Islet precursor cell (in vitro differentiated cells): ENCODE results near the gene DAPK3.
"Not testable (repeated sequence)": the region's sequence is repeated elsewhere in the genome, so short reads cannot be mapped to it uniquely, and the experiment has no call there.

Source experiments
- DNase-seq: peaks from one replicate; pipeline ENCODE4 v3.0.0-alpha.2; 2018

Gene DAPK3

DNA sequence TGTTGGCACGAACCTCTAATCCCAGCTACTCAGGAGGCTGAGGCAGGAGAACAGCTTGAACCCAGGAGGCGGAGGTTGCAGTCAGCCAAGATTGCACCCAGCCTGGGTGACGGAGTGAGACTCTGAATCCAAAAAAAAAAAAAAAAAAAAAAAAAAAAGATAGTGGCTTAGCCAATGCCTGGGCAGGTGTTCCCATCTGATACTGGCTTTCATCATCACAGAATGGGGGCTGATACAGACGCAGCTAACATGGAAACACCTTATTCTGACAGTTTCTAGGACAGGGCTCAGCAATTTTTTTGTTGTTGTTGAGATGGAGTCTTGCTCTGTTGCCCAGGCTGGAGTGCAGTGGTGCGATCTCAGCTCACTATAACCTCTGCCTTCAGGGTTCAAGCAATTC, 29.9 kb upstream of the DAPK3 start:
- not testable (repeated sequence) for DNase-seq

DNA sequence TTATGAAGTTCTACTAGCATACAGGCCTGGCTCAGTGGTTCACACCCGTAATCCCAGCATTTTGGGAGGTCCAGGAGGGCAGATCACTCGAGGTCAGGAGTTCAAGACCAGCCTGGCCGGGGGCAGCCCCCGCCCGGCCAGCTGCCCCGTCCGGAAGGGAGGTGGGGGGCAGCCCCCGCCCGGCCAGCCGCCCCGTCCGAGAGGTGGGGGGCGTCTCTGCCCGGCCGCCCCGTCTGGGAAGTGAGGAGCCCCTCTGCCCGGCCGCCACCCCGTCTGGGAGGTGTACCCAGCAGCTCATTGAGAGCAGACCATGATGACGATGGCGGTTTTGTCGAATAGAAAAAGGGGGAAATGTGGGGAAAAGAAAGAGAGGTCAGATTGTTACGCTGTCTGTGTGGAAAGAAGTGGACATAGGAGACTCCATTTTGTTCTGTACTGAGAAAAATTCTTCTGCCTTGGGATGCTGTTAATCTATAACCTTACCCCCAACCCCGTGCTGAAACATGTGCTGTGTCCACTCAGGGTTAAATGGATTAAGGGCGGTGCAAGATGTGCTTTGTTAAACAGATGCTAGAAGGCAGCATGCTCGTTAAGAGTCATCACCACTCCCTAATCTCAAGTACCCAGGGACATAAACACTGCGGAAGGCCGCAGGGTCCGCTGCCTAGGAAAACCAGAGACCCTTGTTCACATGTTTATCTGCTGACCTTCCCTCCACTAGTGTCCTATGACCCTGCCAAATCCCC, 27.9 kb upstream of the DAPK3 start:
- DNase-seq, result not testable (repeated sequence)

DNA sequence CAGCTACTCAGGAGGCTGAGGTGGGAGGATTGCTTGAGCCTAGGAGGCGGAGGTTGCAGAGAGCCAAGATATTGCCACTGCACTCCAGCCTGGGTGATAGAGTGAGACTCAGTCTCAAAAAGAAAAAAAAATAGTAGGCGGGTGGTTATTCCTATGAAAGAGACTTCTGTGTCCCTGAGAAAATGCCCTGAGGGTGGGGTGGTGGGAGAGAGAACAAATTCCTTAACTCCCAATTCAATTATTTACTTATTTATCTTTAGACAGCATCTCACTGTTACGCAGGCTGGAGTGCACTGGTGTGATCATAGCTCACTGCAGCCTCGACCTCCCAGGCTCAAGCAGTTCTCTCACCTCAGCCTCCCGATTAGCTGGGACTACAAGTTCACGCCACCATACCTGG, 24.7 kb upstream of the DAPK3 start:
- DNase-seq, result peak; percentile 61

DNA sequence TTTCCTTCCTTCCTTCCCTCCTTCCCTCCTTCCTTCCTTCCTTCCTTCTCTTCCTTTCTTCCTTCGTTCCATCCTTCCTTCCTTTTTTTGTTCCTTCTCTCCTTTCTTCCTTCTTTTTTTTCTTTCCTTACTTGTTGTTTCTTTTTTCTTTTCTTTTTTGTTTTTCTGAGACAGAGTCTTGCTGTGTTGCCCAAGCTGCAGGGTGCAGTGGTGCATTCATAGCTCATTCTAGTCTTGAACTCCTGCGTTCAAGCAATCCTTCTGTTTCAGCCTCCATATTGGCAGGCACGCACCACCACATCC, 19.9 kb upstream of the DAPK3 start:
- no peak for DNase-seq

DNA sequence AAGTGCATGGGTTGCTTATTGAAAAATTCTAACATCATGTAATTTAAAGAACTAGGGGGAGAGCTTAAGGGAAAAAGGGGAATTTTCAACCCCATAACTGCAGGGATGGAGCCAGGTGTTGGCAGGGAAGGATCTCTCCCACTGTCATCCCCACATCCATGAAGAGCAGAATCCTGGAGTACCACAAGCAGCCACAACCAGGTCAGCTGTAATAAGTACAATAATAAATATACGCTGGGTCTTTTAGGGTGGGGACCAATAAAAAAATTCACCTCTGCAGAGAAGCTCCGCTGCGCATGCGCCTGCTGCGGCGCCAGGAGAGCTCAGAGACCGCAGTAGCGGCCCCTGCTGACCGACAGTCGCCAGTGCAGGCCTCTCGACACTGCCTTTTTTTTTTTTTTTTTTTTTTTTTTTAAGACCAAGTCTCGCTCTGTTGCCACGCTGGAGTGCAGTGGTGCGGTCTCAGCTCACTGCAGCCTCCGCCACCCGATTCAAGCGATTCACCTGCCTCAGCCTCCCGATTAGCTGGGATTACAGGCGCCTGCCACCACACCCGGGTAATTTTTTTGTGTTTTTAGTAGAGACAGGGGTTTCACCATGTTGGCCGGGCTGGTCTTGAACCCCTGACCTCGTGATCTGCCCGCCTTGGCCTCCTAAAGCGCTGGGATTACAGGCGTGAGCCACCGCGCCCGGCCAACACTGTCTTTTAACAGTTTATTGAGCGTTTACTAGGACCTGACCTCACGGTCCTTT, 16.9 kb upstream of the DAPK3 start:
- DNase-seq, result peak; percentile 85

DNA sequence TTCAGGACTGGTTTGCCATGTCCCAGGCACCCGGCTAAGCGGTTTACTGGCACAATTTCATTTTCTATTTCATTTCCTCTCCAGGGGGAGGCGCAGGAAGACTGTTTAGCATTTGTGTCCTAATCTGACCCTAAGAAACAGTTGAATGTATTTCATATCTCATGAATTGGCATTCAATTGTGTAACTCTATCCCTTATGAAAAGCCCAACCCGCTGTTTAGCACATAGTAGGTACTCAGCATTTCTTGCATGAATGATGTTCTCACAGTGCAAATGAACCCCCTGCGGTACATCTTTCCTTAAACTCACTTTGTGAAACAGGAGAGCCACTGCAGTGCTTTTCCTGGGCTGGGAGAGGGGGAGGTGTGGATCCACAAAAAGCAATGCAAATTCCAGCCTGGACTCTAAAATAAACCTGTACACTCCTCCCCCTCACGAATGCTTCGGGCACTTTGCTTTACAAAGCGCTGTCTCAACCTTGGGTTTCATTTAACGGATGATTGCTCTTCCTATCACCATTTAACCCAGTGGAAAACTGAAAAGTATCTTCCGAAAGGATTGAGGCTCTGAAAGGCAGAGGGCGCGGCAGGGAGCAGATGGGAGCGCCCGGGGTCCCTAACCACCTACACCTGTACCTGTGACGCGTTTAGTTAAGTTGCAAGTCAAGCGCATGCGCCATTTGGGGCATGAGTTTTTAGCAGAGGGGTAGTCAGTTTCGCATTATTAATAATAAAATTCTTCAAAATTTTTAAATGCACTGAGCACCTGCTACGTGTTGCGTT, 15.6 kb upstream of the DAPK3 start:
- DNase-seq, result no peak

DNA sequence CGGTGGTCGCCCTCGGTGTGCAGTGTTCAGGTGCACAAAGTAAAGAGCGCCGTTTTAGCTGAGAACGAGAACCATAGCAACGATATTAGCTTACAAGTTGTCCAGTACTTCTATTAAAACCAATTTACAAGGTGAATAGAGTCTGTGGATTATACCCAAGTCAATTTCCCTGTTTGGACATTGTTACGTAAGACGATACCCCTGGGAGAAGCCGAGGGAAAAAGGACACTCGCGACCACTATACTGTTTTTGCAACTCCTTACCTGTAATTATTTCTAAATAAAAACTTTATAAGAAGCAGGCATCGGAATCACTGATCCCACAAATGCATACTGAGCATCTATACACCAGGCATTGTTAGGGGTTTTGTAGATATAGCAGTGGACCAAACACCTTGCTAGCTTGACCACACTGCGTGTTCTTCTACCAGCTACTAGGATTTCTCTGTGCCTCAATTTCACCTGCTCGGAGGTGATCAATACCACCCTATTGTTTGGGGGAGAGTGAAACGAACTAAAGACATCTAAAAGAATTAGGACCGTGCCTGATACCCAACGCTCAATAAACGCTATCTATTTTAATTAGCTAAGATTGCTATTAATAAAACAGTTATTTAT, 14.9 kb upstream of the DAPK3 start:
- DNase-seq, result no peak

DNA sequence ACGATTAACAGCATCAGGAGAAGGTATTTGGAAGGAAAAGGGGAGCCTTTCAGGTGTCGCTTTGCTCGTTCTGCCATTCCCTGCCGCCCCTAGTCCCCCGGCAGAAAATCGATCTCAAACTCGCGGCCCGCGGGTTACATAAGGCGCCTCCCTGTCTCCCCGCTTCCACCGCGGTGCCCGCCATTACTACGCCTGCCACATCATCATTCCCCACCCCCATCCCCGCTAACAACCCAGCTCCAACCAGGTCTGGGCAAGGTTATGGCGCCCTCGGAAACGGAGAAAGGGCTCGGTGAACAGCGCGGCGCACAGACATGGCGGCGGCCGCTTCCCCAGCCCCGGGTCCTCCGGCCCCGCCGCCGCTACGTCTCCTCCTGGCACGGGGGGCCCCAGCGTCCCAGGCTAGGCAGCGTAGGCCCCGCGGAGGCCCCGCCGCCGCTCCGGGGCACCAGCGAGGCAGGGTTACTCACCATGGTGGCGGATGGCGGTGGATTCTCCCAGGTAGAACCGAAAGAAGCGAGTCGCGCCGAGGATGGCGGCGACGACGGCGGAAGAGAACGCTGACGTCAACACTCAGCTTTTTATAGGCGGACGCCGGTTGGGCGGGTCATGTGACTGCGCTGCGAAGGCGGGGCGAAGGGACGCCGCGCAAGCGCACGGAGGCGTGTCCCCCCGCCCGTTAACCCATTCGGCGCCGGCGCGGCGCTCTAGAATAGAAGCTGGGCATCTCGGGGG, 14.2 kb upstream of the DAPK3 start, which contains the start of gene EEF2:
TSS of gene EEF2 (minus strand) at position 556 of the 735 bp plus-strand sequence. CDS start at position 473, 83 bp downstream.
- DNase-seq, result peak; percentile 87

DNA sequence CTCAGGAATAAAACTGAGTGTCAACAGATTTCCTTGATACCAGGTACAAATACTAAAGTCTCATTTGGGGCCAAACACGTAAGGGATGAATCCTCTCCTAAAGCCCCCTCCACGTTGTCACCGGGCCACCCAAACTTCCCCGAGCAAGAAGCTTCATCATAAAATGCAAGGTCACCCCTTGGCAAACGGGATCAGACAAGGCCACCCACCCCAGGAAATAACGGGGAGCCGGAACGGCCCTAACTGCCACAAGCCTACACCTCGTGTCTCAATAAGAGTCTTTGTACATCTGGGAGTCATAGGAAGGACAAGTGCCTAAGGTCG, 13.6 kb upstream of the DAPK3 start:
- DNase-seq, result no peak

DNA sequence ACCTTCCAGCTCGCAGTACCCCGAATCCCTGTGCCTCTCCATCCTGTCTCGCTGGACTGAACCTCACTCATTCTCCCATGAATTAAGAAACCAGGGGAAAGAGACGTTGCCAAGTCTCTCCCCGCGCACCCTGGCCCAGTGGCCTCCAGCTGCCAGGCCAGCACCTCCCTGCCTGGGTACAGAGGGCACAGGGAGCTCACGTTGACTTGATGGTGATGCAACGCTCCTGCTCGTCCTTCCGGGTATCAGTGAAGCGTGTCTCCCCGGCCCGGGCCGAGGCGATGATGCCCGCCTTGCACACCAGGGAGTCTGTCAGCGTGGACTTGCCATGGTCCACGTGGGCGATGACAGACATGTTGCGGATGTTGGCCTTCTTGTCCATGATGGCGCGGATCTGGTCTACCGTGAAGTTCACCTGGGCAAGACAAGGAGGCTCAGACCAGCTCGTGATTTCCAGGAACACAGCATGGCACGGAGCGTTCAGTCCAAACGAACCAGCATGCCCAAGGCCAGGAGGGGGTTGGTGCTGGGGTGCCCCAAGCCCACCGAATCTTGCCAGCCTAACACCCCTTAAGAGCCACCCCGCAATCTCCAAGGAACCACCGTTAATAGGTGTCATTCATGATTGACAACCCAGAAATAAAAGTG, 13.2 kb upstream of the DAPK3 start:
- no peak for DNase-seq

DNA sequence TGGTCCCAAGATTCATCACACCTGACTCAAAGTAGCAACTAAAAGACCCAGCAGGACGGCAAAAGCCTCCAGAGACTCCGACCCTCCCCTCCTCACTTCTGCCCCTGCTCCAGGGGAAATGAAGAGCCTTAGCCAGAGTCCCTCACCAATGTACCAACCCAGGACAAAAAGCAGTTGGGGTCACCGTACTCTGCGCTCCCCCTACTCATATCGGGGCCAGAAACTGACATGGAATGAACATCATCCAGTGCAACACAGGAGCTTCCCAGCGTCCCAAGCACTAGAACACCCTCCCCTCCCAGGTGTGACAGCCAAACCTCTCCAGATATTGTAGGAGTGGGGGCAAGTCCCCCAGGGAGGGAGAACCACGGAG, 12.6 kb upstream of the DAPK3 start:
- DNase-seq, result no peak

DNA sequence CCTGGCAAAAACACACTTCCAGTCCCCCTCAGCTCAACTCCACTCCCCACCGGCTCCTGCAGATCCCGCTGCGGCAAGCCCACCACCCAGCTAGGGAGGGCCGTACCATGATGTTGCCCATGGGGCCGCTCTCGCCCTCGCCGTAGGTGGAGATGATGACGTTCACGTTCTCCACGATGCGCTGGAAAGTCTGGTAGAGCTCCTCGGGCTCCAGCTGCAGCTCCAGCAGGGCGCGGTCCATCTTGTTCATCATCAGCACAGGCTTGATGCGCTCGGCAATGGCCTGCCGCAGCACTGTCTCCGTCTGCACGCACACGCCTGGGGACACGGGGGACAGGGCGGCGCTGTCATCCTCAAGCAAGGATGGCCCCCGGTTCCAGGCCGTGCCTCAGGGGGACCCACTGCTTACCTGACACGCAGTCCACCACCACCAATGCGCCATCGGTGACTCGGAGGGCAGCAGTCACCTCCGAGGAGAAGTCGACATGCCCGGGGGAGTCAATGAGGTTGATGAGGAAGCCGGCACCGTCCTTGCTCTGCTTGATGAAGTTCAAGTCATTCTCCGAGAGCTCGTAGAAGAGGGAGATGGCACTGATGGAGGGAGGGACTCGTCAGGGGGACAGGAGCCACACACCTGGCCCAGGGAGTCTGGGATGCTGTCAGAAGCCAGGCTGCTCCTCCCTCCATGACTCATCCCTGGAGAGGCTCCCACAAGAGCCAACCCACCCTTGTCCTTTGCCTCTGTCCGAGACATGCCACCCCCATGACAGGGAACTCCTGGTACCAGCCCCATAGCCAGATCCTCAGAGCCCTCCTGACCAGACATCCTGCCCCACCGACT, 12.0 kb upstream of the DAPK3 start:
- peak; percentile 85 for DNase-seq

DNA sequence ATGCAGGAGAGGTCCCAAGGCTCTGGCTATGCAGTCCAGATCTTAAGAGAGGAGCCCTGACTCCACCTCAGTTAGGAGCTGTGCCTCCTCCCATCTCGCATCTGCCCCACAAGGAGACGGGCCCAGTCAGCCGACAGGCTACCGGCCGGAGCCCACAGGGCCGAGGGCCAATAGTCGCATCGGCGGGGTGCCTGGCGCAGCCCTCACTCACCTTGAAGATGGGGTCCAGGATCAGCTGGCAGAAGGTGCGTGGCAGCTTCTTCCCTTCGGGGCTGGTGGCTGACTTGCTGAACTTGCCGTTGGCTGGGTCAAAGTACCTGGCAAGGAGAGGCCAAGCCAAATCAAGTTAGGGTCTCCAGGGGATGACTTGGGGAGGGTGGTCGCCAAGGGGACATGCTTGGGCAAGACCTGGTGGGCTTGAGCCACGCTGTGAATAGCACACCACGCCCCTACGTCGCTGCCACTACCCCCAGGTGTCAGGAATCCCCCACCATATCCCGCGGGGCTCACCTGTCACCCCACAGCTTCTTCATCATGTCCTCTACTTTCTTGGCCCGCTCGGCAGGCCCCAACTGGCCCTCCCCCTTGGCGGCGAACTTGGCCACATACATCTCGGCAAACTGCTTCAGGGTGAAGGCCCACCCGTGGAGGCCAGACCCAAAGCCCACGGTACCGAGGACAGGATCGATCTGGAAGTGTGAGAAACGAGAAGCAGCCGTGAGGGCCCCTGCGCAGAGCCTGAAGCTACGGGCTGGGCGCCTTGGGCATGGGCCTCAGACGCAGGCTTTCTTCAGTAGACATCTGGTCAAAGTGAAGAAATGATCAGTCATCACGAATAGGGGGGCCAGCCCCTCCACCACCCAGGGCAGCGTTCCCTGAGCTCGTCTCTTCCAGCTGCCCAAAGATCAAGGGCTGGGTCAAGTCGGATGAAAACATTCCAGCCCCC, 11.1 kb upstream of the DAPK3 start:
- no peak for DNase-seq

DNA sequence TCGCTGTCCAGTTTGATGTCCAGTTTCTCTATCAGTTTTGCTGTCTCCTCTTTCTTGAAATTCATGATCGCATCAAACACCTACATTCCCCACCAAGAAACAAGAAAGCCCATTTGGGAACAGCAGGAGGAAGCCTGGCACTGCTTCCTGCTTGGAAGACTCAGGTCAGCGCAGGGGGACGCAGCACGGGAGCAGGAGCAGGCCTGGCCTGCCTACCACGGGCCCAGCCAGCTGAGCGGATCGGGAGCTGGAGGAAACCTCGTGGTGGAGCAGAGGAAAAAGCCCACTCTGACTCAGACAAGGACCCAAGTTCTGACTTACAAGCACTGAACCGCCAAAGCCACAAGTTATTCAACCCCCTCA, 10.5 kb upstream of the DAPK3 start:
- no peak for DNase-seq

DNA sequence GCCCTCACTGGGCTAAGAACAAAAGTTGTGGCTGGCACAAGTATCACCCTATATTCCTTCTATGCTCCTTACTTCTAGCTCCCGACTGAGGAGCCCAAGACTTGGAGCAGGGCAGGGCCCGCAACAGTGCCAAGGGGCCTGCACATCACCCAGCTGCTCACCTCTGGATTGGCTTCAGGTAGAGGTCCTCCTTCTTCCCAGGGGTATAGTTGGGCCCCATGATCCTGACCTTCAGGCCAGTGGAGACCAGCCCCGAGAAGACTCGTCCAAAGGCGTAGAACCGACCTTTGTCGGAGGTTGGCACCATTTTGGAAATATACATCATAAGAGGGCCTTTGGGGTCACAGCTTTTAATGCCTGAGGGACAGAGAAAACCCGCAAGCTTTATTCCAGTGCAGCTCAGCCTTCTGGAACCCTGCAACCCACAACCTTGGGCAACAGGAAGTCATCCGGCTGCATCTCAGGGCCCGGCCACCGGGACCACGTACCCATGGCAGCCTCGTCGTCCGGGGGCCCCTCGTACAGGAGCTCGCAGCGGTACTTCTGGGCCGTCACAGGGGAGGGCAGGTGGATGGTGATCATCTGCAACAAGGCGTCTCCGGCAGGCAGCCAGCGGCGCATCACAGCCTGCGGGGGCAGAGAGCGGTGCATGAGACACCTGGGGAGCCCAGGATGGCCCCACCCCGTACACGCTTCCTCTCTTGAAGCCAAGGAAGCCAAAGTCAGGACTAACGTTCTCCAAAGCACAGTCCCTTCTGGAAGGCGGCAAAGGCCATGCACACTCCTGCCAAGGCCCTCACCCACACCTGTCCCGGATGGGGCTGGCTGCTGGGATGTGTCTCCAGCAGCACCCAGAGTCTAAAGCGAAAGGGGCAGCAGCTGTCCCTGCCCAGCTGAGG, 9.7 kb upstream of the DAPK3 start:
- no peak for DNase-seq

DNA sequence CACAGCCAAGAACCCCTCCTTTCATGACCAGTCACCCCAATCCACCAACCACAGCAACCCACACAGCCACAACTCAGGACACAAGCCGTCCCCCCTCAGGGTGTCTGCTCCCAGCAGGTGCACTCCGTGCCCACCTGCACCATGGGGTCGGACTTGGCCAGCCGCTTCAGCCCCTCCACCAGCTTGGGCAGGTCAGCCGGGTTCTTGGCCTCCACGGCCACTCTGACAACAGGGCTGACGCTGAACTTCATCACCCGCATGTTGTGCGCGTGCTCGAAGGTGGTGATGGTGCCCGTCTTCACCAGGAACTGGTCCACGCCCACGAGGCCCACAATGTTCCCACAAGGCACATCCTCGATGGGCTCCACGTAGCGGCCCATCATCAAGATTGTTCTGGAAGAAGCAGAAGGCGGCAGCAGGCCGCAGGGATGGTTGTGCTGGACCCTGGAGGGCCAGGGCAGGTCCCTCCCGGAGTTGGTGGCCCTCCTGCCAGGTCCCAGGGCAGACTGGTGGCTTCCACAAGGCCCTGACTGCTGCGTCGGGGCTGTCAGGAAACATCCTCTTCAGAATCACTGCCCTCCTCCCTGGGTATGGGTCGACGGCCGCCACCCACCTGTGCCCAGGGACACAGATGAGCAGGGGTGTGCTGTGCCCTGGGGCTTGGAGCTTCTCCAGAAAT, 8.9 kb upstream of the DAPK3 start:
- peak; percentile 51 for DNase-seq

DNA sequence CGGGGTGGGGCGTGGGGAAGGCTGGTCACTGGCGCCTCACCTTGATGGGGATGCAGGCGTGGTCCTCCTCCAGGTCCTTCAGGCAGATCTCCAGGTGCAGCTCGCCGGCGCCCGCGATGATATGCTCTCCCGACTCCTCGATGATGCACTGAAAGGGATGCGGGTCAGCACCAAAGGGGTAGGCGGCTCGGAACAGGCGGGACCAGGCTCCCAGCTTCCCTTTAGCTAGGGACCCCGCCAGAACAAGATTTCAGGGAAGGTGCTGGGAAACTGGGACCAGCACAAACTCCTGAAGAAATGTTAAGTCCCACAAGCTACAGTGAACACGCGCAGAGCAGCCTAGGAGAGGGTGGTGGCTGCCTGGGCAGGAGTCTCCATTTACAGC, 8.4 kb upstream of the DAPK3 start:
- DNase-seq, result no peak

DNA sequence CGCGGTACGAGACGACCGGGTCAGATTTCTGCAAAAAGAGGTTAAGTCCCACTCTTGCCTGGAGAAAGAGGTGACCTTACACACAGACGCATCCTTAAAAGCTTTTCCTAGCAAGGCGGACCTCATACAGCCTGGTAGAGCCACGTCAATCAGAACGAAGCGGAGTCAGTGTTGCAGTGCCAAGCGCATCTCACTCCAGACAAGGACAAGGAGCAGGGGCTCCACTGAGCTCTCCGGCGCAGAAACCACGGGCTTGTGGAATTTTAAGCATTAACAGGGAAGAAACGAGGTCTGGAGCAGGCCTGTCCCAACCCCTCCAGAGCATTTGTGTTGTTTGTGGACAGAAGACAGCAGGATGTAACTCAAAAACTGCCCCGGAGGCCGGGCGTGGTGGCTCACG, 7.2 kb upstream of the DAPK3 start:
- no peak for DNase-seq
